HepG2 (cell line): ENCODE data around the gene EIF4G3.

Experiments used
- MNT ChIP-seq: fragments of 450-650 bp; IDR thresholded peaks from 2 replicates; pipeline ENCODE4 v1.6.1; 2016
- NR2C2 ChIP-seq: sonication (generic); formaldehyde crosslinking; IDR thresholded peaks from 2 replicates; pipeline ENCODE4 v1.4.0; 2020; ENCODE audit warnings: missing genetic modification reagents, mild to moderate bottlenecking, moderate library complexity, borderline replicate concordance
- POLR2AphosphoS5 ChIP-seq: IDR thresholded peaks from 2 replicates; pipeline ENCODE4 v1.6.1; 2012; ENCODE audit warnings: low read depth, low read length
- TBX2 ChIP-seq: sonication (generic); formaldehyde crosslinking; IDR thresholded peaks from 2 replicates; pipeline ENCODE4 v1.5.0; 2020; ENCODE audit warnings: missing genetic modification reagents, mild to moderate bottlenecking, borderline replicate concordance
- ZNF232 ChIP-seq: sonication (generic); formaldehyde crosslinking; IDR thresholded peaks from 2 replicates; pipeline ENCODE4 v1.4.0; 2020; ENCODE audit warnings: missing genetic modification reagents, borderline replicate concordance
- ZNF318 ChIP-seq: sonication (generic); formaldehyde crosslinking; IDR thresholded peaks from 2 replicates; pipeline ENCODE4 v1.4.0; 2020; ENCODE audit warnings: mild to moderate bottlenecking, missing genetic modification reagents

GRCh38 chr1:20790785-20791184 is 385.9 kb downstream of the EIF4G3 start:
- TF ChIP-seq NR2C2 (no peak), ZNF318 (CRISPR knock-in tag) (no peak), POLR2AphosphoS5 (no peak), TBX2 (no peak), MNT (no peak), ZNF232 (CRISPR knock-in tag) (no peak)
